HCT116 (cell line): ENCODE data around the gene RAI14.

Experiments used
- CEBPB ChIP-seq: IDR thresholded peaks from 2 replicates; pipeline ENCODE4 v1.6.1; 2012; ENCODE audit warnings: low read depth
- CTCF ChIP-seq, 3 experiments: fragments of 200-600 bp in 1 of 3; sonication (generic) in 1 of 3; IDR thresholded peaks in 2 of 3; conservative IDR thresholded peaks in 1 of 3; 2 replicates each; pipeline ENCODE4 v1.5.1; 2012 to 2017; ENCODE audit warnings: low read depth in 2 of 3, low read length in 2 of 3, antibody characterized with exemption in 1 of 3, borderline replicate concordance in 1 of 3, control low read depth in 1 of 3, mild to moderate bottlenecking in 1 of 3, mixed read lengths in 1 of 3, mixed run types in 1 of 3, moderate library complexity in 1 of 3; ENCODE audit not compliant: insufficient read depth in 1 of 3
- EGR1 ChIP-seq: IDR thresholded peaks from 2 replicates; pipeline ENCODE4 v1.6.1; 2012; ENCODE audit warnings: low read depth
- EZH2 ChIP-seq: fragments of 200-600 bp; sonication (generic); IDR thresholded peaks from 2 replicates; pipeline ENCODE4 v1.6.1; 2017; ENCODE audit warnings: antibody characterized with exemption, mixed run types
- EZH2phosphoT487 ChIP-seq: fragments of 200-600 bp; IDR thresholded peaks from 2 replicates; pipeline ENCODE4 v1.6.1; 2018; ENCODE audit warnings: antibody characterized with exemption, borderline replicate concordance
- JUND ChIP-seq: IDR thresholded peaks from 2 replicates; pipeline ENCODE4 v1.6.1; 2012
- POLR2A ChIP-seq: IDR thresholded peaks from 2 replicates; pipeline ENCODE4 v1.7.0; 2011; ENCODE audit warnings: borderline replicate concordance; ENCODE audit not compliant: insufficient read depth, insufficient read length; ENCODE audit errors: extremely low read depth
- POLR2AphosphoS5 ChIP-seq: IDR thresholded peaks from 2 replicates; pipeline ENCODE4 v1.6.1; 2011; ENCODE audit warnings: mild to moderate bottlenecking, low read depth, low read length, moderate library complexity
- RAD21 ChIP-seq: IDR thresholded peaks from 2 replicates; pipeline ENCODE4 v1.6.1; 2012; ENCODE audit warnings: low read depth, mild to moderate bottlenecking
- YY1 ChIP-seq: IDR thresholded peaks from 2 replicates; pipeline ENCODE4 v1.6.1; 2011; ENCODE audit warnings: low read length, low read depth, moderate library complexity, mild to moderate bottlenecking; ENCODE audit not compliant: insufficient replicate concordance; ENCODE audit errors: extremely low read depth
- ZBTB33 ChIP-seq: IDR thresholded peaks from 2 replicates; pipeline ENCODE4 v1.6.1; 2011; ENCODE audit warnings: mild to moderate bottlenecking, low read length, moderate library complexity; ENCODE audit not compliant: insufficient replicate concordance; ENCODE audit errors: extremely low read depth
- ZNF274 ChIP-seq: fragments of 200-500 bp; sonication (Bioruptor generic); IDR thresholded peaks from 2 replicates; pipeline ENCODE4 v1.6.1; 2014; ENCODE audit warnings: mild to moderate bottlenecking, low read depth, low read length, inconsistent platforms

GRCh38 chr5:34690301-34690700, 34.2 kb downstream of the RAI14 start:
- TF ChIP-seq CTCF (IDR thresholded peaks at IDR 0.05 in 2 of 3, conservative IDR thresholded peaks at IDR 0.05 in 1 of 3; ENCODE audit: borderline replicate concordance in 1 of 3, insufficient read depth in 1 of 3, low read depth in 2 of 3, low read length in 2 of 3) (no peak), POLR2AphosphoS5 (no peak), POLR2A (no peak), EZH2 (no peak), YY1 (no peak), EZH2phosphoT487 (no peak), EGR1 (no peak), ZNF274 (no peak), CEBPB (no peak), JUND (no peak), ZBTB33 (no peak), RAD21 (no peak)
